ENCODE data around the gene GALNT11.
"Not testable (repeated sequence)": the region's sequence is repeated elsewhere in the genome, so short reads cannot be mapped to it uniquely, and the experiment has no call there.

GALNT11 gene

DNA sequence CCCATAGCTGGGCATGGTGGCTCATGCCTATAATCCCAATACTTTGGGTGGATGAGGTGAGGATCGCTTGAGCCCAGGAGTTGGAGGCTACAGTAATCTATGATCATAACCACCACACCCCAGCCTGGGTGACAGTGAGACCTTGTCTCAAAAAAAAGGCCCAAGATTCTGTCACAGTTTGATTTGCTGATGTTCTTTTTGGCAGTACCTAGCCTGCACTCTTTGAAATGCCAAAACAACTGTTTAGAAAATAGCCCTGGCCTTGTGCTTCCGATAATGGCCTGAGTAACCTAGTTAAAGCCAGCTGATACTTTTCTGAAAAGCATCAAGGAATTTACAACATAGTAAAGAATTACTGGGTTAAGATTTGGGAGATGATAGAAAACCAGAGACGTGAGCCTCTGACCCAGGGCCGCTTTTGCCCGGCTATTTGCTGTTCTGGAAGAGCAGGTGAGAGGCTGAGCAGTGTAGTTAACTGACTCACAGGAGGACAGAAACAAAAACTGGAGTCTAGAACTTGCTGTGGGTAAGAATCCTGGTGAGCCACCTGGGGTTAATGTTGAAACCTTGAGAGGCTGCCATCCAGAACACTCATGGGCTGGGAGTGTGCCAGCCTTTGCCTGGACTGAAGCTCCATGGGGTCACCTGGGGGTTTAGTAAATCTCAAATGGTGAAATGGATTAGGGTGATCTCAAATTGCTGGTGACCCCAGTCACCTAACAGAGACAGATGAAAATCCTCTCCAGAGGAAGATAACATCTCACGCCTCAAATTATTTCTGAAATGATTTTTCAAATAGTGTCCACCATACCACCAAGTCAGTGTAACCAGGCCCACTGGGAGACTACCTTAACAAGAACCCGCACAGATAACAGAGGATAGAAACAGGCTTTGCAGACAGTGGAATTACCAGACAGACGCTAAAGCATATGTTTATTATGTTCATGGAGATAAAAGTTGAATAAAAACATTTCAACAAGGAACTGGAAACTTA, 51.8 kb downstream of the GALNT11 start:
- DNase-seq: no peak

DNA sequence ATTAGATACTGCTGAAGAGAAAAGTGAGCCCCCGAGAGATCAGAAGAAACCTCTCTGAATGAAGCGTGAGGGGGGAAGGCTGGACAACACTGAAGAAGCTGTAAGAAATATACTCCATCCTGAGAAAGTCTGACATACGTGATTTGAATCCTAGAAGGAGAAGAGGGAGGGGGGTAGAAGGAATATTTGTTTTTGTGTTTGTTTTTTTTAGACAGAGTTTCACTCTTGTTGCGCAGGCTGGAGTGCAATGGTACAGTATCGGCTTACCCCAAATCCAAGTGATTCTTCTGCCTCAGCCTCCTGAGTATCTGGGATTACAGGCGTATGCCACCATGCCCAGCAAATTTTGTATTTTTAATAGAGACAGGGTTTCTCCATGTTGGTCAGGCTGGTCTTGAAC, 52.6 kb downstream of the GALNT11 start:
- no peak for DNase-seq

DNA sequence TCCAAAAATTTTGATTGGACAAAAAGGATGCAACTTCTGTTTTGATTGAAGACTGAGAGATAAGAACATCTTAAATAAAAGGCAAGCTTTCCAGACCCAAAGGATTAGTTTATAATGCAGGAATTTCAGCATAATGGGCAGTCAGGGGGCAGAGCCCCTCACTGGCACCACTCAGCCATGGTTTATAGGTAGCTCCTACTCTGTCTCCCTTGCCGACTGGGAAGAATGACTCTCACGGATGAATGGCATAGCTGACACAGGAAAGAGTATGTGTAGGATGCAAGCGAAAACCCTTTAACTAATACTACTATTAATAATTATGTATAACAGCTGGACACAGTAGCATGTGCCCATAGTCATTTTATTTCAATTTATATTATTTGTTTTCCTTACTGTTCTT, 53.3 kb downstream of the GALNT11 start:
- no peak for DNase-seq

DNA sequence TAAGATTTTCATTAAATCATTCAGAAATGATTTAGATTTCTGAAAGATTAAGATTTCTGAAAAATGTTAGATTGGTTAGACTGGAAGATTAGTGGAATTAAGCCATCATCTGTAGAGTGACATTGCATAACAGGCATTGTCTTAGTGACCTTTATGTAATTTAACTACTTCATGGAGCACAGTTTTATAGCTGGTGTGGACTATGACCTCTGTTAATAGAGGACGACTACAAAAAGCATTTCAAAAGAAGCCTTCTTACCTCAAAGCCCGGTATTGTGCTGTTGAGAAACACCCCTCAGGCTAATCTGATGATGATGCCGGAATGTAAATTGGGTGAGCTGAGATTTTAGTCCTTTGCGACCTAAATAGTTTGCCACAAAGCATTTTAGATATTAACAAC, 55.6 kb downstream of the GALNT11 start:
- DNase-seq: no peak

DNA sequence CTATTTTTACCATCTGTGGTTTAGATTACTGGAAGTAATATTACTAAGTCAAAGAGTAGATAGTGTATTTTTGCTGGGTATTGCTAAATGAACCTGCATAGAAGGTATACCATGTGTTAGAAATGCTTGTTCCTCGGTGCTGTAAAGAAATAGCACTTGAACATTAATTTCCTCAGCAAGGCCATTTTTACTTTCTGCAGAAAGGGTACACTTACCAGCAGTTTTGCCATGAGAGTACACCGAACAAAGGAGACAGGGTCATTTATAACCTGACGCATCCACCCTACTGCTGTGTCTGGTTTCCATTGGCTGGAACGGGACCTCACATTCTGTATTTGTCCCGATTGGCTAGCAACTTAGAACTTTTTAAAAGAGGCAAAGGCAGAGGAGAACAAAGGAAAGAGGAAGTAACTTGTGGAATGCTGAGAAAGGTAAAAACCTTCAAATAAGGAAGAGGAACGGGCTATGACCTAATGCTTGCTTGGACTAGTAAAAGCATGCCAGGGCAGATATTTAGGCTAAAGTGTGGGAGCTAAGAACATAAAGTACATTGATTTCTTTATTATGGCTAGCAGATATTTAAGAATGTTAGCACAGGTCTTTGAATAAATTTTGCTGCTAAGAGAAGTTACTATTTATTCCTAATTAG, 56.7 kb downstream of the GALNT11 start:
- not testable (repeated sequence) for DNase-seq

DNA sequence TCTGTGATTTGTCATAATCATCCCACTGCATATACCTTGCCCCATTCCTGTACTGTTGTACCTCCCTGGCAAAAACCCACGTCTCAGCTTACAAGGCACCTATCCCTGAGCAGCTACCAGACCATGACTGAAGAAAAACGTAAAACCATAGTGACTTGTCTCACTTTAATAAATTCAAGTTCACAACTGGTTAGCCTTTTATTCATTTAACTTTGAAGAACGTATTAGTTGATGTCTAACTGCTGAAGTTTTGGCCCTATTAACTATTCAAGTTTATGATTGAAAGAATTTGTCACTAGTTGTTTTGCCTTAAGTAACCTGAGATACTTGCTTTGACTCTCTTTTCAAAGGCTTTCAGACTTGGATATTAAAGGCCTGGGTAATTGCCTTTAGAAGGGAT, 59.7 kb downstream of the GALNT11 start:
- no peak for DNase-seq

DNA sequence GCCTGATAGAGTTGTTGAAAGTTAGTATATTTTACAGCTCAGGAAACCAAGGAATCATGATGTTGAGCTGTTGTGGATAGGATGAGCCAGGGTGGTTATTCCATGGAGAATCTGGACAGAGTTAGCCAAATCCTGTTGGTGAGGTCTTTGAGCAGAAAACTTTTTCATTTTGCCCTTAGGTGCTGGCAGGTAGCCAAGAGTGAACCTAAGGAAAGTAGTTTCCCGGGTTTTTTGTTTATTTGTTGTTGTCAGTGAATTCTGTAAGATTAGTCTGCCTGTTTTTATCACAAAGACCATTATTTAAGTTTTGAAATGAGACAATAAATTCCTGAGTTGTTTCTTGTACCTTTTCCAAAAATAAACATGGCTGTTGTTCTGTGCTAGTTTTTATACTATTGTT, 61.0 kb downstream of the GALNT11 start:
- DNase-seq: no peak

DNA sequence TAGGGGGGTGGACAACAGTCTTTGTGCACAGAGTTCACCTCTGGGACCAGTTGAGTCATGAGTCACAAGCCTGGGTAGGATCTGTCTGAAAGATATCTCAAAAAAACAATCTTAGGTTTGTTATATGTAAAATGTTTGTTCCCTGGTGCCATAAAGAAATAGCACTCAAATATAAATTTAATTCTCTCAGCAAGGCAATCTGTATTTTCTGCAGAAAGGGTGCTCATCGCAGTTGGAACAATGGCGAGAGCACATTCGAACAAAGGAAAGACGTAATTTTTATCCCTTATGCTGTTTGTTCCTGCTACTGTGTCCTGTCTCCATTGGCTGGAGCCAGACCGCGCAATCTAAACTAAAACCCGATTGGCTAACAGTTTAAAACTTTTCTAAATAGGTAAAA, 63.7 kb downstream of the GALNT11 start:
- no peak for DNase-seq

DNA sequence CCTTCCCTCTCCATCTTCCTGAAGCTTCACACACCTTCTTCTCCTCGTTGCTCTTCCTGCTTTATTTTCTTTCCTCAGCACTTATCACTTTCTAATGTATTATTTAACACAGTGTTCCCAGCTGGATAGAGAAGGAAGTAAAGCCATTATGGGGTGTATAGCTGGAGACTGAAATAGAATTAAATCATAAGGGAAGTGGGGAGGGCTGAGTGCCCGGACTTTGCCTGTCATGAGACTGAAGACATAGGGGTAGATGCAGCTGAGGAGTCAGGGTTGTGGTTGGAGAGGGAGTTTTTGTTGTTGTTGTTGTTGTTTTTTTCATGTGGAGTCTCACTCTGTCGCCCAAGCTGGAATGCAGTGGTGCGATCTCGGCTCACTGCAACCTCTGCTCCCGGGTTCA, 65.3 kb downstream of the GALNT11 start:
- no peak for DNase-seq

DNA sequence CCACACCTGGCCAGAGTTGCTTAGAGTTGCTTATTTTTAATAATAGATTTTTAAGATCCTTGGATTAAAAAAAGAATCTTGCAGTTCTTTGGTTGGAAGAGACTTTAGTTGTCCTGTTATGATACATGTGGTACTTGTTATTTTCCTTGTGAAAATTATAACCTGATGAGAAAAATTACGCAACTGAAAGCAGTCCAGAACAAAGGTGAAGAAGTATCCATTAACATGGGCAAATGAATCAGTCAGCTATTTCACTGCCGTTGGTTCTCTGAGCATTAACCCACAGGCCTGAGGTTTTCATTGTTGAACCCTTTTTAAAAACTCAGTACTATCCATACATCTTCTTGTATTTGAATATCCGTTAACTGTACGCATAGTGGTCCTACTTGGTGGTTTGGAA, 68.2 kb downstream of the GALNT11 start:
- DNase-seq: no peak

DNA sequence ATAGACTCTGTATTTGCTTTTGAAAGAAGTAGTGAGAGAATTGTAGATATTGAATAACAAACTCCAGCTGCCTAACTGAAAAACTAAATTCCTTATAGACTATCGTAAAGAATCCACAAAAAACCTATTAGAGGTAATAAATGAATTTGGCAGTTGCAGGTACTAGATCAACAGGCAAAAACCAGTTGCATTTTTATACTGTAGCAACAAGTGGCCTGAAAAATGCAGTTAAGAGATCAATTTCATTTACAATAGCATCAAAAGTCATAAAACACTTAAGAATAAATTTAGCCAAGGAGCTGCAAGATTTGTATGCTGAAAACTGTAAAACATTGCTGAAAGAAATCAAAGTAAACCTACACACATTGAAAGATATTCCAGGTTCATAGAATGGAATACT, 70.3 kb downstream of the GALNT11 start:
- no peak for DNase-seq

DNA sequence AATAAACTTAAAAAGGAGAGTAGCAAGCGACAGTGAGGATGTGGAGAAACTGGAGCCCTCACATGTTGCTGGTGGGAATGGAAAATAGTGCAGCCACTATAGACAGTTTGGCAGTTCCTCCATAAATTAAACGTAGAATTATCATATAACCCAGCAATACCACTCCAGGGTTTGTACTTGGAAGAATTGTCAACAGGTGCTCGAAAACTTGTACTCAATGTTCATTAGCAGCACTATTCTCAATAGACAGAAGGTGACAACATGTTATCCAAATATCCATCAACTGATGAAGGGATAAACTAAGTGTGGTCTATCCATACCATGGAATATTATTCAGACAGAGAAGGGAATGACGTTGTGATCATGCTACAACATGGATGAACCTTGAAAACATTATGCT, 71.9 kb downstream of the GALNT11 start:
- DNase-seq: no peak

DNA sequence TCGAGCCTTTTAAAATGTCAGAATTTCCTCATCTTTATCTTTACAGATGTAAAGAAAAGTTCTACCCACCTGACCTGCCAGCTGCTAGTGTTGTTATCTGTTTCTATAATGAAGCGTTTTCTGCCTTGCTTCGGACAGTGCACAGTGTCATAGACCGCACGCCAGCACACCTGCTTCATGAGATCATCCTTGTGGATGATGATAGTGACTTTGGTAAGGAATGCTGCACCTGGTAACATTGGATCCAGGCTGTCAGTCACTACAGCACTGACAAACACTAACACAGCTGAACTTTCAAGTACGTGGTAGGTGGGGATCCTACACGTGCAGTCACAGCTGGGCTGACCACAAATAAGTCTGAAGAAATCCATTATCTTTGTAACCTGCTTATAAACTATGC, 77.6 kb downstream of the GALNT11 start:
- no peak for DNase-seq

DNA sequence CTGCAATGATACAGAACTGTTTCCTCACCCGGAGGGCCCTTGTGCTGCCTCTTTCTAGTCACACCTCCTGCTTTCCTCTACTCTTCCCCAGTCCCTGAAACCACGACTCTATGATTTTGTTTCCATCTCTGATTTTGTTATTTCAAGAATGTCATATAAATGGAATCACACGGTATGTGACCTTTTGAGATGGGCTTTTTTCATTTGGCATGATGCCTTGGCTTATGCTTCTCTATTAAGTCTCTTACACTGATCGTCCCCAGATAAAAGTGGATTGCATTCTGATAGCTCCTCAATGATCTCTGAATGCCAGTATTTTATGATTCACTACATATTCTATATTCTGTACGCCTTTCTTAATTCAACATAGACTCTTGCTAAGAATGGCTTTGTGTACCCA, 78.2 kb downstream of the GALNT11 start:
- DNase-seq: no peak

DNA sequence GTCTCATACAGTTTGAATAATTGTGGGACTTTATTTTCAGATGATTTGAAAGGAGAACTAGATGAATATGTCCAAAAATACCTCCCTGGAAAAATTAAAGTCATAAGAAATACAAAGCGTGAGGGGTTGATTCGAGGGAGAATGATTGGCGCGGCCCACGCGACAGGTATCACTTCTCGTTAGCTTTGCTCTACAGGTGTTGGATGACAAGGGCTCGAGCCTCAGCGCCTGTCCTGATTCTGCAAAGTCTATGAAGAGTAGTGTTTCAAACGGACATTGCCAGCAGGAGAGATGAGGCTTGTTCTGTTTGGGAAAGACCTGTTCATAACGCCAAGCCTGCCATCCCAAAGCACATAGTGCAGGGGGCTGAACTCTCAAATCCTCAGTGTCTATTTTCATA, 79.7 kb downstream of the GALNT11 start:
- DNase-seq: no peak

DNA sequence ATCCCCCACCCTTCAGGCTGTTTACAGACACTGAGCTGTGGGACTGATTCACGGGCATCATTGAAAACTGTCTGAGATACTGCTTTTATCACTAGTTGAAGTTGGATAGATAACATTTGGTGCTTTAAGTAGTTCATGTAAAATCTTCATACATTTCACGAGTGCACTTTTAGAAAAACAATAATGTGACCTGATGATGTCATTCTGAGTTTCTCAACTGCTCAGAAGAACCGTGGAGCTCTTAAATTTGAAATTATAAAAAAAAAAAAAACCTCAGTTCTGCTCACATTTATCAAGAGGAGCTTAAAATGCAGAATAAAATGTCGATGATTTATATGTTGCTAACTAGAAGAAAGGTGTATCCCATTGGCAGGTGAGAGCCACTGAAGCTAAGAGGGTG, 81.5 kb downstream of the GALNT11 start:
- no peak for DNase-seq

DNA sequence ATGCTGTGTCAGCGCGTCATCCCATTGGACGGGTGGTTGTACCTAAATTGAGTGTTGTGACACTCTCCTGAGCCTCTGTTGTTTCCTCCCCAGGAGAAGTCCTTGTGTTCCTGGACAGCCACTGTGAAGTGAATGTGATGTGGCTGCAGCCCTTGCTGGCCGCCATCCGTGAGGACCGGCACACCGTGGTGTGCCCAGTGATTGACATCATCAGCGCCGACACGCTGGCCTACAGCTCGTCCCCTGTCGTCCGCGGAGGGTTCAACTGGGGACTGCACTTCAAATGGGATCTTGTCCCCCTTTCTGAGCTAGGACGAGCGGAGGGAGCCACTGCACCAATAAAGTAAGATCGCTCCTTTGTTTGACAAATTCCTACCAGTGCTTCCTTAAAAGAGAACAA, 82.5 kb downstream of the GALNT11 start:
- DNase-seq: no peak

DNA sequence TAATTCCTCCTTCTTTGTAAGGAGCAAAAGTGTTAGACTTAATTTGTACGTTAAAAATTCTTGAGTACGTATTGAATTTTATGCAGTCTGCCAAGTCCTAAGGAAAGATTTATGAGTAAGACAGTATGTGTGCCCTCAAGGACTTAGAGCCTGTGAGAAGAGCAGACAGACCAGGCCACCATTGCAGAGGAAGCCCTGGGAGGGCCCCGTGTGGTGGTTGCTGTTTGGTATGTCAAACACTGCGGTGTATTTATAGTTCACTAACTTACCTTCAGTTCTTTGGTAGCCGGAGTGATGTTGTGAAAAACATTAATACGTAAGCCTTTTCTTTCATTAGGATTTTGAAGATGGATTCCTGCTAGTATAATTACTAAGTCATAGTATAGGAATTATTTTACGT, 82.9 kb downstream of the GALNT11 start:
- DNase-seq: no peak

DNA sequence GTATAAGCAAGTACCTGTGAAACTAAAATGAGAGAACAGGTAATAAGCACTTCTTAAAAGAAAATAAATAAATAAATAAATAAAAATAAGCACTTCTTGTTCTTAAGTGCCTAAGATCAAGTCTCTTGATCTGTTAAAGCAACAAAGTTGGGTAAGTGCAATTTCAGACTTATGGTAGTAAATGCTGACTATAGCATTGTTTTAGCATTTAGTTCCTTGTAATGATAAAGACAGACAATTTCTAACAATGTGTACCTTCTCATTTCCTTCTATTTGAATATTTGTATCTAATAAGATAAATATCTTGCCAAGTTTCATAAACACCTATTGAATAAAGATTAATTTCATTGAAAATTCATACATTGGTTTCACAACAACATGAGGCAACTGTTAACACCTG, 87.4 kb downstream of the GALNT11 start:
- DNase-seq: no peak

DNA sequence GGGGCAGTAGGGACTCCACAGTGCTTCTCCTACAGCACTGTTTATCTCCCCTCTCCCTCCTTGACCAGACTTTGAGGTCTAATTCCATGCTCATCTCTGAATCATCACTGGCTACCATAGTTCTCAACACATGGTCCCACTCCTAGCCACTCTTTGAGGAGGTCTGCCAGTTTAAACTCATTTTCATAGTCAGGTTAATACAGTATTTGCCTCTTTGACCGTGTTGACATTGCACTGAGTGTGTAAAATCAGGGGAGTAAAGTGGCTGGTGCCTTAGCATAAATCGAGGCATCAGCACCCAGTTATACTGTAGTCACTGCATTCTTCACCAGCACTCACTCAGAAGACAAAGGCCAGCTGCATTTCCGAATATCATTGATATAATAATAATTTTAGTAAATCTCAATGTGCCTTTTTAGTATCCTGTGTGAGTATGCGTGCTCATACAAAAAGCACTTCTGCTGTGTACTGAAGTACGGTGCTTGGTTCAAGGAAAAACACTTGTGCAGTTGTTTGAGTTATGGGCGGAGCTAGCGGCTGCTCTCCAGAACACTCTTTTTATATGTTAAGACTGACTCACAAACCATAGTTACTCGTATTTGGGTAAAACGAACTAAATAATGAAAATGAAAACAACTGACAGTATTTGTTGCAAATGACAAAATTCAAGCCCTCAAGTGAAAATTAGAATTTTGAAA, 89.7 kb downstream of the GALNT11 start:
- no peak for DNase-seq

DNA sequence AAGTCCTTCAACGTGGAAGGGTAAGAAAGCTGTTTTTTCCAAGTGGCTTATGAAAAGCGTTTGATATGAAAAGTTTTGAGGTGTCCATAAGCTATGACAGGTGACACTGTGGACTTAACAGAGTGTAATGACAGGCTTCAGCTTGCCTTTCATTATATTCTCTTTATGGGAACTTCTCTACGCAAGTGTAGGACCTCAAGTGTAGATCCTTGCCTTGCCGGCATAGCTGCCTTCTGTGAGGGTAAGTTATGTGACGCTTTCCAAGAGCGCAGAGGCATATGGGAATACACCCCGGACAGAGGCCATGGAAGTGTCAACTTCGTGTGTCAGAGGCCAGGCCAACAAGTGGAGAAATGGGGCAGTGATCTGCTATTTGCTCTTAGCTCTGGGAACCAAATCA, 91.9 kb downstream of the GALNT11 start:
- DNase-seq: no peak

DNA sequence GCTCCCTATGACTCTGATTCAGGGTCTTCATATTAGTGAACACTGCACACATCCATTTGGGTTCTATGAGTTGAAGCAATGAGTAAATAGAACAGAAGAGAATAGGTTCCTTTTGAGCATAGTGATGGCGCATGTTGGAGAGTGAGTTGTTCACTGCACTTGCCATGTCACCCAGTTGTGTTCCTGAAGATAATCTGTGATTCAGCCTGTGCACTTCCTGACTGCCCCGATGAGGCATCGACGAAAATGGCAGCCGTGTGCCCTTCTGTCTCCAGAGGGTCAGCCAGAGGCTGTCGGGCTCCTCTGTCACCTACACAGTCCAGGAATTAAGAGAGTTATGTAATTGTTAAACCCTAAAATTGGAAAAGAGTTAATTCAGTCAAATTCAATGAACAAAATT, 94.7 kb downstream of the GALNT11 start:
- DNase-seq: no peak

DNA sequence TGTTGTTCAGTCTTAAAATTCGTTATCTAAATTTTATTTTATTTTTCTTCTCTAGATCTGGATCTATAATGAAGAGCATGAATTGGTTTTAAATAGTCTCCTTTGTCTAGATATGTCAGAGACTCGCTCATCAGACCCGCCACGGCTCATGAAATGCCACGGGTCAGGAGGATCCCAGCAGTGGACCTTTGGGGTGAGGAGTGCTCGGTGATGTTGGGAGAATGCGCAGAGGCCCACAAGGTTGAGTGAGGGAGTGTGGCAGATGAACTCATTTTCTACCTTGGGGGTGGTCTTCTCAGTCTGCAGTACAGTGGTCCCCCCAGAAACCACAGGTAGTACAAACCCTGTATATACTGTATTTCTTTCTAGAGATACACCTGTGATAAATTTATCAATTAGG, 95.3 kb downstream of the GALNT11 start:
- no peak for DNase-seq

DNA sequence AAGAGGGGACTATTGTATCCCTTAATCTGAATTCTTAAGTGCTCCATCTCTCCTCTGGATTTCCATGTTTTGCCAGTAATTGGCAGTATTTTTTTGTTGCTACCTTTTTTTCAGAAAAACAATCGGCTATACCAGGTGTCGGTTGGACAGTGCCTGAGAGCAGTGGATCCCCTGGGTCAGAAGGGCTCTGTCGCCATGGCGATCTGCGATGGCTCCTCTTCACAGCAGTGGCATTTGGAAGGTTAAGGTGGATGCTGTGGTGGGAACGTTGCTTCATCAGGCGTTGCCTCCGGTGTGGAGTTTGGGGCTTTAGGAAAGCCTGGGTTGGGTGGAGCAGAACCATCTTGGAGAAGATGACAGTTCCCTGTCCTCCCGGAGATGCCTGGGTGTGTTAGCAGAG, 96.0 kb downstream of the GALNT11 start:
- no peak for DNase-seq

Measured in DMS153 (cell line).